ENCODE measurements around the gene MED19.

GRCh38 chr11:57704932-57705331 is 7.1 kb downstream of the MED19 start:
- TF ChIP-seq CTCF (conservative IDR thresholded peaks at IDR 0.05; ENCODE audit: low read length) (no peak), EZH2phosphoT487 (IDR thresholded peaks at IDR 0.05; ENCODE audit: borderline replicate concordance, low read depth, low read length) (no peak)

Measured in OCI-LY7 (cell line).